ENCODE measurements around the gene LRP1.

LRP1 gene

GRCh38 chr12:57098546-57098945 lies 29.7 kb upstream of the LRP1 start:
- no peak for DNase-seq (ENCODE audit: extremely low spot score)
- CTCF ChIA-PET, result interaction anchor here (0.9 to 3.3 kb wide), 2 partner anchors 11 to 13 kb away, joined by 5 to 11 read pairs; partner anchors contain the start of gene STAT6
- POLR2A ChIA-PET, result interaction anchor here (3.6 kb wide), 1 partner anchor 13 kb away, joined by 25 read pairs; the partner anchor contains the start of gene STAT6
- TF ChIP-seq FOXA1 (IDR thresholded peaks at IDR 0.05) (no peak), LEF1 (IDR thresholded peaks at IDR 0.05; ENCODE audit: borderline replicate concordance) (no peak), HDGF (IDR thresholded peaks at IDR 0.05; ENCODE audit: borderline replicate concordance) (no peak), TARDBP (IDR thresholded peaks at IDR 0.05) (no peak), CTBP1 (IDR thresholded peaks at IDR 0.05; ENCODE audit: borderline replicate concordance) (no peak), ZNF384 (IDR thresholded peaks at IDR 0.05) (no peak)
- TF ChIP-seq, protein P1, sequence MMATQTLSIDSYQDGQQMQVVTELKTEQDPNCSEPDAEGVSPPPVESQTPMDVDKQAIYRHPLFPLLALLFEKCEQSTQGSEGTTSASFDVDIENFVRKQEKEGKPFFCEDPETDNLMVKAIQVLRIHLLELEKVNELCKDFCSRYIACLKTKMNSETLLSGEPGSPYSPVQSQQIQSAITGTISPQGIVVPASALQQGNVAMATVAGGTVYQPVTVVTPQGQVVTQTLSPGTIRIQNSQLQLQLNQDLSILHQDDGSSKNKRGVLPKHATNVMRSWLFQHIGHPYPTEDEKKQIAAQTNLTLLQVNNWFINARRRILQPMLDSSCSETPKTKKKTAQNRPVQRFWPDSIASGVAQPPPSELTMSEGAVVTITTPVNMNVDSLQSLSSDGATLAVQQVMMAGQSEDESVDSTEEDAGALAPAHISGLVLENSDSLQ (IDR thresholded peaks at IDR 0.05), result no peak

GRCh38 chr12:57099047-57099714 lies 29.1 kb upstream of the LRP1 start:
- ChIA-PET POLR2A (interaction anchor here (3.6 kb wide), 1 partner anchor 12 kb away, joined by 25 read pairs; the partner anchor contains the start of gene STAT6), CTCF (interaction anchor here (3.3 kb wide), 1 partner anchor 12 kb away, joined by 11 read pairs; the partner anchor contains the start of gene STAT6)
- DNase-seq (ENCODE audit: extremely low spot score), result no peak
- TF ChIP-seq BHLHE40 (IDR thresholded peaks at IDR 0.05; ENCODE audit: borderline replicate concordance) (no peak), FOXA1 (IDR thresholded peaks at IDR 0.05) (no peak), SUZ12 (IDR thresholded peaks at IDR 0.05) (no peak), L3MBTL2 (conservative IDR thresholded peaks at IDR 0.05) (no peak), FOXK2 (IDR thresholded peaks at IDR 0.05) (no peak), ELF4 (IDR thresholded peaks at IDR 0.05) (no peak), FOXM1 (IDR thresholded peaks at IDR 0.05; ENCODE audit: borderline replicate concordance) (no peak), CTBP1 (IDR thresholded peaks at IDR 0.05; ENCODE audit: borderline replicate concordance) (no peak), ZNF384 (IDR thresholded peaks at IDR 0.05) (no peak), LEF1 (IDR thresholded peaks at IDR 0.05; ENCODE audit: borderline replicate concordance) (no peak), HDGF (IDR thresholded peaks at IDR 0.05; ENCODE audit: borderline replicate concordance) (no peak), TARDBP (IDR thresholded peaks at IDR 0.05) (no peak), ARNT (IDR thresholded peaks at IDR 0.05) (no peak), NFRKB (IDR thresholded peaks at IDR 0.05) (no peak), SP1 (IDR thresholded peaks at IDR 0.05) (no peak)
- TF ChIP-seq, protein P1 (IDR thresholded peaks at IDR 0.05), result no peak

- POLR2A ChIA-PET, result interaction anchor here (1.7 to 3.6 kb wide), 2 partner anchors 12 to 21 kb away, joined by 6 to 25 read pairs; partner anchors contain the start of genes NEMP1 and STAT6
- TF ChIP-seq ARNT (IDR thresholded peaks at IDR 0.05) (no peak), L3MBTL2 (conservative IDR thresholded peaks at IDR 0.05) (no peak), FOXK2 (IDR thresholded peaks at IDR 0.05) (no peak), HDGF (IDR thresholded peaks at IDR 0.05; ENCODE audit: borderline replicate concordance) (no peak), BHLHE40 (IDR thresholded peaks at IDR 0.05; ENCODE audit: borderline replicate concordance) (no peak), LEF1 (IDR thresholded peaks at IDR 0.05; ENCODE audit: borderline replicate concordance) (no peak), CTBP1 (IDR thresholded peaks at IDR 0.05; ENCODE audit: borderline replicate concordance) (no peak), SUZ12 (IDR thresholded peaks at IDR 0.05) (no peak), NFRKB (IDR thresholded peaks at IDR 0.05) (no peak), ZNF384 (IDR thresholded peaks at IDR 0.05) (no peak), TARDBP (IDR thresholded peaks at IDR 0.05) (no peak), FOXA1 (IDR thresholded peaks at IDR 0.05) (no peak), FOXM1 (IDR thresholded peaks at IDR 0.05; ENCODE audit: borderline replicate concordance) (no peak)
- TF ChIP-seq, protein P1 (IDR thresholded peaks at IDR 0.05), result no peak
- DNase-seq (ENCODE audit: extremely low spot score), result no peak
- CTCF ChIA-PET, result interaction anchor here (3.3 kb wide), 1 partner anchor 12 kb away, joined by 11 read pairs; the partner anchor contains the start of gene STAT6
These were observed 28.5 kb upstream of the LRP1 start for GRCh38 chr12:57099766-57100165.

GRCh38 chr12:57101892-57102695 lies 26.2 kb upstream of the LRP1 start:
- CTCF ChIA-PET, result interaction anchor here (1.6 kb wide), 1 partner anchor 10 kb away, joined by 4 read pairs; no protein-coding TSS in a partner anchor
- DNase-seq (ENCODE audit: extremely low spot score), result no peak
- TF ChIP-seq L3MBTL2 (conservative IDR thresholded peaks at IDR 0.05), result no peak
- no peak for TF ChIP-seq LEF1 (IDR thresholded peaks at IDR 0.05; ENCODE audit: borderline replicate concordance)
- no peak for TF ChIP-seq ZNF384 (IDR thresholded peaks at IDR 0.05)
- TF ChIP-seq NFRKB (IDR thresholded peaks at IDR 0.05), result no peak
- TF ChIP-seq FOXK2 (IDR thresholded peaks at IDR 0.05), result no peak
- TF ChIP-seq TARDBP (IDR thresholded peaks at IDR 0.05), result no peak
- TF ChIP-seq HDGF (IDR thresholded peaks at IDR 0.05; ENCODE audit: borderline replicate concordance), result no peak
- no peak for TF ChIP-seq ELF4 (IDR thresholded peaks at IDR 0.05)
- TF ChIP-seq SUZ12 (IDR thresholded peaks at IDR 0.05), result no peak
- TF ChIP-seq BHLHE40 (IDR thresholded peaks at IDR 0.05; ENCODE audit: borderline replicate concordance), result no peak
- TF ChIP-seq, protein P1 (IDR thresholded peaks at IDR 0.05), result no peak
- TF ChIP-seq SP1 (IDR thresholded peaks at IDR 0.05), result no peak
- TF ChIP-seq ARNT (IDR thresholded peaks at IDR 0.05), result no peak
- no peak for TF ChIP-seq CTBP1 (IDR thresholded peaks at IDR 0.05; ENCODE audit: borderline replicate concordance)
- TF ChIP-seq FOXA1 (IDR thresholded peaks at IDR 0.05), result no peak
- TF ChIP-seq FOXM1 (IDR thresholded peaks at IDR 0.05; ENCODE audit: borderline replicate concordance), result no peak
- POLR2A ChIA-PET, result interaction anchor here (1.8 kb wide), 1 partner anchor 9 kb away, joined by 7 read pairs; the partner anchor contains the start of gene STAT6

Data from HEK293T (cell line).